Activated naive CD4-positive, alpha-beta T cell treated with anti-CD3 and anti-CD28 coated beads for 36 hours (primary cell): ENCODE measurements around the gene SLC9A2. TPM values are rescaled to one million over a fixed set of nuclear protein-coding genes. Genes with fewer than 3 reads are reported as not detected.

ENCODE experiments used
- CTCF ChIA-PET: fragments of 350-600 bp; sonication (Branson Sonifier 250); formaldehyde crosslinking; loops from one replicate; lab custom pipeline; 2021; ENCODE audit warnings: antibody characterized with exemption; lab: Charles Lee
- DNase-seq: peaks from one replicate; pipeline ENCODE4 v3.0.0-alpha.2; 2020
- H3K27ac Mint-ChIP-seq: one replicate; pipeline ENCODE4 v1.8.0; 2021; ENCODE audit warnings: mild to moderate bottlenecking, mixed read lengths
- H3K27me3 Mint-ChIP-seq: one replicate; pipeline ENCODE4 v1.8.0; 2021; ENCODE audit warnings: low read depth, mixed read lengths
- H3K36me3 Mint-ChIP-seq: one replicate; pipeline ENCODE4 v1.8.0; 2021; ENCODE audit warnings: low read depth, mixed read lengths
- H3K4me1 Mint-ChIP-seq: one replicate; pipeline ENCODE4 v1.8.0; 2021; ENCODE audit warnings: low read depth, mixed read lengths
- H3K4me3 Mint-ChIP-seq: one replicate; pipeline ENCODE4 v1.8.0; 2021; ENCODE audit warnings: mild to moderate bottlenecking, moderate library complexity, mixed read lengths
- H3K9me3 Mint-ChIP-seq: one replicate; pipeline ENCODE4 v1.8.0; 2021; ENCODE audit warnings: mixed read lengths
- intact Hi-C: fragments of 100-400 bp; cut with micrococcal nuclease; formaldehyde crosslinking; loops from one replicate; pipeline ENCODE4 v1.15.1; 2023
- total RNA-seq, 2 experiments: library from RNA; stranded (reverse); gene quantifications; one replicate each; pipeline ENCODE4 v1.2.3, GENCODE V29; 2021

The SLC9A2 gene
- total RNA-seq, 2 experiments from 2014 or later = 0.07 TPM

GRCh38 chr2:102621630-102622029, 2.3 kb downstream of the SLC9A2 start:
- Mint-ChIP-seq H3K36me3 (no peaks in the 10 kb centered on the region), H3K27ac (no peak overlapping the region), H3K27me3 (peaks cover 51% of the 10 kb centered on the region), H3K9me3 (no peaks in the 10 kb centered on the region), H3K4me3 (no peak overlapping the region), H3K4me1 (peaks cover 12% of the 10 kb centered on the region)
- CTCF ChIA-PET = no interaction called here
- intact Hi-C loops = no loop called here
- DNase-seq = no peak

DNA sequence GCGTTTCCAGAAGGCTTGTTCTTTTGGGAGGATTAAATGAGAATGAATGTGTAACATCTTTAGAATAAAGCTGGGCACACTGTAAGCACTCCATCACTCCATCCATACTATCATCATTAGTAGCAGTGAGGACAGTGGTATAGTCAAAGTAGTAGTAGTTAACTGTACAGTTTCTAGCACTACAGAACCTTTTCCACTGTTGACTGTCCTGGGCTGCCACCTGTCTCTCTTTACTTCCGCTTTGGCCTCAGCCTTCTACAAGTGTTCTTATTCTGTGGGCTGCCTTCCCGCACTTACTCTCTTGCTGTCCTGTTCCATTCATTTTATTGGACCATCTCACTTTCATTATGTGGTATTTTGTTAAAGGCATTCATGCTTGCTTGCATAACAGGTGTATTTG, 3.3 kb downstream of the SLC9A2 start:
- no peak for DNase-seq
- H3K27me3 Mint-ChIP-seq = peaks cover 47% of the 10 kb centered on the region
- no peaks in the 10 kb centered on the region for H3K36me3 Mint-ChIP-seq
- no peak overlapping the region for H3K4me3 Mint-ChIP-seq
- CTCF ChIA-PET = no interaction called here
- intact Hi-C loops = no loop called here
- peaks cover 12% of the 10 kb centered on the region for H3K4me1 Mint-ChIP-seq
- H3K27ac Mint-ChIP-seq = no peak overlapping the region
- no peaks in the 10 kb centered on the region for H3K9me3 Mint-ChIP-seq

GRCh38 chr2:102630458-102630857, 11.1 kb downstream of the SLC9A2 start:
- Mint-ChIP-seq H3K27ac (no peak overlapping the region), H3K36me3 (no peaks in the 10 kb centered on the region), H3K27me3 (peaks cover 3% of the 10 kb centered on the region), H3K4me3 (no peak overlapping the region), H3K9me3 (no peaks in the 10 kb centered on the region), H3K4me1 (peaks cover 6% of the 10 kb centered on the region)
- intact Hi-C loops = no loop called here
- DNase-seq = no peak
- CTCF ChIA-PET = interaction anchor here (0.6 to 1.0 kb wide), 2 partner anchors 15 to 73 kb away, joined by 3 read pairs; no protein-coding TSS in a partner anchor

GRCh38 chr2:102632380-102633175, 13.2 kb downstream of the SLC9A2 start:
- H3K4me3 Mint-ChIP-seq = no peak overlapping the region
- H3K4me1 Mint-ChIP-seq = peaks cover 6% of the 10 kb centered on the region
- CTCF ChIA-PET = no interaction called here
- H3K27me3 Mint-ChIP-seq = peaks cover 2% of the 10 kb centered on the region
- H3K36me3 Mint-ChIP-seq = no peaks in the 10 kb centered on the region
- no peak overlapping the region for H3K27ac Mint-ChIP-seq
- intact Hi-C loops = loop anchor here (1.0 kb wide), 1 partner anchor 26 kb away; no protein-coding TSS in a partner anchor
- peak; percentile 23 for DNase-seq
- no peaks in the 10 kb centered on the region for H3K9me3 Mint-ChIP-seq

DNA sequence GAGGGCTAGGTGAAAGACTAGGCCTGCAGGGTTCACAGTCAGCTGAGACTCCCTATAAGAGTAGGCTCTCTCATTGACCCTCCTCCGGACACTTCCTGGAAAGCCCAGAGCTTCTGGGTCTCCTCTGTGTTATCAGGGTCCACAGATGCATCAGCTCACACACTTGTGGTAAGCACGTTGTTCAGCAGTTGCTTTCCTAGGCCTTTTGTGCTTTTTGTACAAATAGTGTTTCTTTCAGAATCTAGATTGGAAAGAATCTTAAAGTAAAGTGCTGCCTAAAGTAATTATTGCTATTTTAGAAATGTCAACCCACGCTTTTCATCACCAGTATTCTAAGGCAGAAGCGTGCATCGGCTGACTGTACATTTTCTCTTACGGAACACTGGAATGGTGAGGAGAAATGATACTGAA, 15.5 kb downstream of the SLC9A2 start:
- Mint-ChIP-seq H3K4me3 (no peak overlapping the region), H3K4me1 (peaks cover 6% of the 10 kb centered on the region), H3K27ac (no peak overlapping the region), H3K27me3 (peaks cover 6% of the 10 kb centered on the region), H3K9me3 (no peaks in the 10 kb centered on the region), H3K36me3 (no peaks in the 10 kb centered on the region)
- no peak for DNase-seq
- CTCF ChIA-PET = interaction anchor here (1.0 kb wide), 1 partner anchor 19 kb away, joined by 4 read pairs; no protein-coding TSS in a partner anchor
- intact Hi-C loops = no loop called here

DNA sequence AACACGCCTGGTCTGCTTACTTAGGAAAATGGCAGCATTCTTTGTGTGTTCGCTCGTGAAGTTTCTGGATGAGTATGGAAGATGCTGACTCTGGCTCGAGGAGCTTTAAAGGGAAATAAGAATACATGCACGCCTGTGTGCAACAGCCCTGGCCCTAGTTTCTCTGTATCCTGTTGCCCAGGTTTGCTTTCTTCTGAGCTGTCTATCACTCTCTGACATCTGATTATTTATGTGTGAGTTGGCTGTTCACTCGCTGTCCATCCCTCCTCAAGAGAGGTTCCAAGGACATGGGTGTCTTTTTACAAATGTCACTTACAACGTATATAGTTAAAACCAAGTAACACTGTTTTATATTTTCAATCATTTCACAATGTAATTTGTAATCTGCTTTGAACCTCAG, 16.0 kb downstream of the SLC9A2 start:
- Mint-ChIP-seq H3K4me3 (no peak overlapping the region), H3K27me3 (peaks cover 6% of the 10 kb centered on the region), H3K9me3 (no peaks in the 10 kb centered on the region), H3K27ac (no peak overlapping the region), H3K36me3 (no peaks in the 10 kb centered on the region), H3K4me1 (peaks cover 6% of the 10 kb centered on the region)
- intact Hi-C loops = no loop called here
- CTCF ChIA-PET = no interaction called here
- DNase-seq = no peak

GRCh38 chr2:102636283-102636907, 17.0 kb downstream of the SLC9A2 start:
- CTCF ChIA-PET = interaction anchor here (0.6 to 0.8 kb wide), 2 partner anchors 20 to 117 kb away, joined by 3 to 6 read pairs; no protein-coding TSS in a partner anchor
- Mint-ChIP-seq H3K9me3 (no peaks in the 10 kb centered on the region), H3K36me3 (no peaks in the 10 kb centered on the region), H3K27ac (no peak overlapping the region), H3K4me3 (no peak overlapping the region), H3K27me3 (peaks cover 12% of the 10 kb centered on the region), H3K4me1 (peaks cover 6% of the 10 kb centered on the region)
- no peak for DNase-seq
- intact Hi-C loops = no loop called here

- H3K4me3 Mint-ChIP-seq = no peak overlapping the region
- H3K9me3 Mint-ChIP-seq = no peaks in the 10 kb centered on the region
- intact Hi-C loops = no loop called here
- H3K27me3 Mint-ChIP-seq = peaks cover 13% of the 10 kb centered on the region
- CTCF ChIA-PET = no interaction called here
- no peak overlapping the region for H3K27ac Mint-ChIP-seq
- no peaks in the 10 kb centered on the region for H3K36me3 Mint-ChIP-seq
- no peak for DNase-seq
- H3K4me1 Mint-ChIP-seq = peaks cover 5% of the 10 kb centered on the region
Measured at GRCh38 chr2:102637358-102637757, 18.0 kb downstream of the SLC9A2 start.

GRCh38 chr2:102639429-102639828, 20.1 kb downstream of the SLC9A2 start:
- H3K27me3 Mint-ChIP-seq = peaks cover 13% of the 10 kb centered on the region

GRCh38 chr2:102652126-102652525, 32.8 kb downstream of the SLC9A2 start:
- Mint-ChIP-seq H3K27ac (no peak overlapping the region), H3K27me3 (peaks cover 24% of the 10 kb centered on the region), H3K4me3 (no peak overlapping the region), H3K9me3 (peaks cover 2% of the 10 kb centered on the region), H3K36me3 (peaks cover 2% of the 10 kb centered on the region), H3K4me1 (no peaks in the 10 kb centered on the region)
- DNase-seq = no peak
- CTCF ChIA-PET = no interaction called here
- intact Hi-C loops = no loop called here

More at GRCh38 chr2:102639429-102639828, 20.1 kb downstream of the SLC9A2 start:
- no peaks in the 10 kb centered on the region for H3K36me3 Mint-ChIP-seq
- no peaks in the 10 kb centered on the region for H3K4me1 Mint-ChIP-seq
- CTCF ChIA-PET = interaction anchor here (0.6 kb wide), 1 partner anchor 25 kb away, joined by 3 read pairs; no protein-coding TSS in a partner anchor
- intact Hi-C loops = no loop called here
- H3K4me3 Mint-ChIP-seq = no peak overlapping the region
- H3K27ac Mint-ChIP-seq = no peak overlapping the region
- DNase-seq = no peak
- no peaks in the 10 kb centered on the region for H3K9me3 Mint-ChIP-seq

DNA sequence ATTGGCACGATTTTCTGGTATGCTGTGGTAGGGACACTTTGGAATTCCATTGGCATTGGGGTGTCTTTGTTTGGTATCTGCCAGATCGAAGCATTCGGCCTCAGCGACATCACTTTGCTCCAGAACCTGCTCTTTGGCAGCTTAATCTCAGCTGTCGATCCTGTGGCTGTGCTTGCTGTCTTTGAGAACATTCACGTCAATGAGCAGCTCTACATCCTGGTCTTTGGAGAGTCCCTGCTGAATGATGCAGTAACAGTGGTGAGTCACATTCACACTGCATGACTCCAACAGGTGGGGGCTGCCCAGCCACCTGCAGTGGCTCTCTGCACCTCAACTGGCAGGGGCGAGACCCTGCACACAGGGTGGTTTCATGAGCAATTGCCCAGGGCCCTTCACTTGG, 38.4 kb downstream of the SLC9A2 start:
- H3K27ac Mint-ChIP-seq = peak overlapping the region; percentile 88
- H3K36me3 Mint-ChIP-seq = no peaks in the 10 kb centered on the region
- H3K4me3 Mint-ChIP-seq = no peak overlapping the region
- intact Hi-C loops = loop anchor here (1.0 to 5.0 kb wide), 2 partner anchors 25 to 655 kb away; no protein-coding TSS in a partner anchor
- H3K27me3 Mint-ChIP-seq = peaks cover 7% of the 10 kb centered on the region
- CTCF ChIA-PET = no interaction called here
- peak; percentile 83 for DNase-seq
- no peaks in the 10 kb centered on the region for H3K9me3 Mint-ChIP-seq
- H3K4me1 Mint-ChIP-seq = peaks cover 21% of the 10 kb centered on the region

- Mint-ChIP-seq H3K27me3 (no peaks in the 10 kb centered on the region), H3K36me3 (no peaks in the 10 kb centered on the region), H3K27ac (no peak overlapping the region), H3K4me3 (no peak overlapping the region), H3K9me3 (no peaks in the 10 kb centered on the region), H3K4me1 (peaks cover 41% of the 10 kb centered on the region)
- intact Hi-C loops = loop anchor here (5.0 kb wide), 1 partner anchor 293 kb away; no protein-coding TSS in a partner anchor
- no peak for DNase-seq
- CTCF ChIA-PET = interaction anchor here (1.6 kb wide), 1 partner anchor 44 kb away, joined by 4 read pairs; no protein-coding TSS in a partner anchor
Measured at GRCh38 chr2:102660070-102660469, 40.7 kb downstream of the SLC9A2 start.
